Measurements from ENCODE around the gene DBX1.
"Not testable (repeated sequence)": the region's sequence is repeated elsewhere in the genome, so short reads cannot be mapped to it uniquely, and the experiment has no call there.

DBX1 gene

DNA sequence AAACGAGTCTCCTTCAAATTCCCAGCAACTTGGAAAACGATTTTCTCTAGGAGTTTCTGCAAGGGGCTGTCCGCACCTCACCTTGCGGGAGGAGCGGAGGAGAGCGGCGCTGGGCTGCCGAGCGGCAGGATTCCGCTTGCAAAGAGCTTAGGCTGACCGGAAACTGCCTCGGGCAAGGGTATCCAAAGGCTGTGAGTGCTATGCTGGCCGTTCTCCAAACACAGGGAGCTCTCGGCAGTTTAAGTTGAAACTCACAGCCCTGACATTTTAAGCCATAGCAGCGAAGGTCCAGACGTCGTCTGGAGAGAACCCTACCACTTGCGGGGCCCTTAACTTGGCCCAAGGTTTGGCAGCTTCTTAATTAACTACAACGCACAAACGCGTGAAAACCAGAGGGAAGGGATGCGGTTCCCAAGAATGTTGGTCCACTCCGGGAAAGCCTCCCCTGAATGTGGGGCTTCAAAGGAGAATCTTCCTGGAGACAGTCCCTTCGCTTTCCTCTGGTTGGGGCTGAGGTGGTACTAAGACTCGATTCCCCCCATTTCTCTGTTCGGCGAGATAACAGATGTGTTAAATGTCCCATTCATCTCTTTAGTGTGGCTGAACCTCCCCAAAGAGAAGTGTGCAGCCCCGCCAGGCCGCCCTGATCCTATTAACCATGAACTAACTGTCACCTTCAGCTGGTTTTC is 1.1 kb upstream of the DBX1 start:
- DNase-seq (ENCODE audit: low read depth in 2 of 2) = no peak

DNA sequence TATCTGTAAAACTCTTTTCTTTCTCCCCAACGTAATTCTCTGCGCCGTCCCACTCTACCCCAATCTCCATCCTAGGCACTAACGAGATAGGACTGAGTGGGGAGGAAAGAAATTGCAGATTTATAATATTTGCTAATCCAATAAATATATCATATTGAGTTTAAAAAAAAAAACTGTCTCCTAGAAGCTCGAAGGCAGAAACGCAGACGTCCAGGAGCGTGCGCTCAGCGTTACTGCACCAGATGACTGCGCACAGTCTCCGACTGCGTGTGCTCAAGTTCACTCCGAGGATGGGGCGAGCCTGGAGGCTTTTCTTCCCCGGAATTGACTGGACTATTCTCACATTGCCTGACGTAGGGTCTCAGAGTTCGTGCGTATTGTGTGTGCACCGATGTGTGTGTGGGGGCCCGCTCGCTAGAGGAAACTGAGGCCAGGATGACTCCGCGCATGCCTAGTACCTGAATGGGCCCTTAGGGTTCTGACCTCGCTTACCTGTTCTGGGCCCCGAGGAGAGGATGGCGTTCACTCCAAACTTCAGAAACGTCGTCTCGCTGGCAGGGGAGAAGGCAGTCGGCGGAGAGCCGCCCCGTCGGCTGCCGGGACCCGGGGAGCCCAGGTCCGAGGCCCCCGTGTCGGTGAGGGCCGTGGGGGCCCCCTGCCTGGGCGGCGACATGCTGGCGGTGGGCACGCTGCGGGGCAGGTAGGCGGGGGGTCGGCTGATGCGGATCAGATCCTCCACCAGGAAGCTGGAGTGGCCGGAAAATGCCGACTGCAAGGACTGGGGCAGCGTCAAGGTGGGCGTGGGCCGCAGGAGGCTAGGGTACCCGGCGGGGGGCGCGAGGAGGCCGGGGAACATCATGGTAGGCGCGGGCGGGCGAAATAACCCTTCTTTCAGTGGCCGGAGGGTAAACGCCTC is 551 bp downstream of the DBX1 start:
- no peak for DNase-seq (ENCODE audit: low read depth in 2 of 2)

DNA sequence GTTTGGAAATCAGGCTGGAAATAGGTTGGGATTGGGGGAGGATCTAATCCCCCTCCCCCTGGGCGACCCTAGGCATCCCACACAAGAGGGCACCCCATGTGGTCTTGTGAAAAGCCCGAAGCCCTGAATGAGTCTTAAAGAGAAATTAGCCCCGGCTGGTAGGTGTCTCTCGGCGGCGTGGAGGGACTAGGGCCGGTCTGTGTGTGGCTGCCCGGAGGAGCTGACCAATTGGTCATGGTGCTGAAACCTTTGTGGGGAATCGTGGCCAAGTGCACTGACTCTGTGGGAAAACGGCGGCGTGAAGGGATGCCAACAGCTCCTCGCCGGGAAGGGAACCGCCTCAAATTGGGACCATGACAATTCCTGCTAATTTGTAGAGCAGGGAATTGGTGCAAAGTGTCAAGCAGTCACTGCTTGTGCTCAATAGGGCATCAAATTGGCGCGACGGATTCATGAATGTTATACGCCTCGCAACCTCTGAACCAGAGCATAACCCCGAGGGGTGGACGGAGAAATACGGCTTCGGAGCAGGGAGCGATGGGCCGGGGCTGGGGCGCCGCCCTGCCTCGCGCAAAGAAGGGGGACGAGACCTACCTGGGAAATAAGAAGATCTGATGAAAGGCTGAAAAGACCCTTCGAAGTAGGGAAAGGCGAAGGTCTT is 1.5 kb downstream of the DBX1 start:
- no peak for DNase-seq (ENCODE audit: low read depth in 2 of 2)

DNA sequence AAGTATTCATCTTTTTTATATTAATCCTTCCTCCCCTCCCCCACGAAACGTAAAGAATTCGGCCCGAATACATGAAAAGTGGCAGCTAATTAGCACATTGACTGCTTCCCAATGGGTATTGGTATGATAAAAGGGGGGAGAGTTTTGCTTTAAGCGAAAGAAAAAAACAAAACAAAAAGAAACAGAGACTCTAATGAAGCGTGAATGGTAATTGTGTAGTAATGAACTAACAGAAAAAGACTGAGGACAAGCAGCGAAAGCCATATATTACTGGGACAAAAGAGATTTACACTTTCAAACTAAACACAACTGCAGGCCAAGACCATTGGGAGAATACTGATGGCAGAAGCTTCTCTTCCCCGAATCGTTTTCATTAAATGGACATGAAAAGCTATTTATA is 2.5 kb downstream of the DBX1 start:
- DNase-seq (ENCODE audit: low read depth in 2 of 2) = no peak

DNA sequence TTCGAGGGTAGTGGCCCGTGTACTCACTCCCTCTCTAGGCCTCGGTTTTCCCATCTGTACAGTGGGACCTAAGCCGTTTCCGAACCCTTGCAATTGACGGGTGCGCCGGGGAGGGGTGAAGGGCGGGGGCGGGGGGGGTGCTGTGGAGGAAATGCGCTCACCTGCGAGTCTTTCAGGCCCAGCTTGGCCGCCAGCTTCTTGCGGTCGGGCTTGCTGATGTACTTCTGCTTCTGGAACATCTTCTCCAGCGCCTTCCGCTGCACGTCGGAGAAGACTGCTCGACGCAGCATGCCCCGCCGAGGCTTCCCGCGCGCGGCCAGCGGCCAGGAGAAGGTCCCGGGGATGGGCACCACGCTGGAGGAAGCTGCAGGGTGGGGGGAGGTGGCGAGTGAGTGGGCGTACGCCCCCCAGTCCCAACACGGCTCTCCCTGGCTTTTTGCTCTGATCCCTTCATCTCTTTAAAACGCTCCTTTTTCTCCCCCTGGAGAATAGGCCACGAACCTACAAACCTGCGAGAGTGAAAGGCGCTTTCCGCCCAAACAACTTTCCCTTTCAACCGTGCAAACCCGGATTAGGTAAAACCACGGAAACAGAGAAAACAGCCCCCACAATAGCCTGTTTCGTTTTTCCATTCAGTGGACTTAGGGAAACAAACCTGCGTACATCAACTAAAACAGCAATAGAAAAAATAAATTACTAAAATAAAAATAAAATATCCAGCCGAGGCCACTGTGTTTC is 3.2 kb downstream of the DBX1 start:
- DNase-seq (ENCODE audit: low read depth in 2 of 2) = no peak

DNA sequence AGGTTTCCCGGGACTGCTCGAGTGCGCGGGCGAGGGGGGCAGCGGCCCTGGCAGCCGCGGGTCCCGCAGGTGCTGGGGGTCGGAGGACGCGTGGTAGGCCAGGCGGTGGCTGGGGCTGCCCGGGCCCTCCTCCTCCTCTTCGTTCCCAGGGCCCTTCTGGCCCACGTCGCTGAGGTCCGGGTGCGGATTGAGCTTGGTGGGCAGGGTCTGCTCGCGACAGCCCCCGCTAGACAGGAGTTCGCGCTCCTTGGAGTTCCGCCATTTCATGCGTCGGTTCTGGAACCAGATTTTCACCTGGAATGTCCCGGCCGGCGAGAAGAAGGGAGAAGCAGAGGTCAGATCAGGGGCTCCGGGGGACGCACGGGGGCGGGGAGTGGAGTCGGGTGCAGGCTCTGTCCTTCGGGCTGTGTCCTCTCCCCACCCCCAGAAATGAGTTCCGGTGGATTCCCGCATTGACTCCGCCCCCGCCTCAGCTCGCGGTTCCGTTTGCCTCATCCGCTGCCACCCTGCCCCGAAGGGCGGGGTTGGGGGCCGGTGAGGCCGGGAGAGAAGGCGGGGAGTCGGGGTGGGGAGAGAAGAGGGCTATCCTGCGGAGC is 3.9 kb downstream of the DBX1 start:
- DNase-seq (ENCODE audit: low read depth in 2 of 2) = peak in 1 of 2 donors; percentile 41

DNA sequence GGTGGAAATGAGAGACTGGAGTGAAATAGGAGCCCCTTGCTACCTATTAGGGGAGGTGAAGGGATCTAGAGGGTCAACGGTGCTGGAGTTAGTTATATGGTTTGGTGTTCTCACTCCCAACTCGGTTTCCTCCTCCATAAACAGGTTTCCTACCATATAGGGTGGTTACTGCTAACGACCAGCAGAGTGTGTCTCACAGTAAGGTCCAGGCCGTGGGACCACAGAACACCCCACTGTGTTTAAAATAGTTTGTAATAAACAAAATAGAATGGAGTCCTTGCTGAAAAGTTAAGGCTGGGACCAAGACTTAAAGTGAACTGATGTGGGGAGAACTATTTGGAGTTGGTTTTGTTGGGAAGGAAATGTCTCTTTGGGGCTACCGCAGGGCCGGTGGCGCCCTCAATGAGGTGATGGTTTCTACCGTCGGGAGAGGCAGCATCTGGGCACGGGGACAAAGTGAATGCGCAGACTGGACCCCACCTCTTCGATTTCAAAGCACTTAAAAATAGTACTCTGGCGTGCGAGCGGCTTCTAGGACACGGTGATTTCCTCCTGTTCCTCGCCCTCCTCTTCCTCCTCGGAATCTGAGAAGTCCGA is 4.5 kb downstream of the DBX1 start:
- no peak for DNase-seq (ENCODE audit: low read depth in 2 of 2)

DNA sequence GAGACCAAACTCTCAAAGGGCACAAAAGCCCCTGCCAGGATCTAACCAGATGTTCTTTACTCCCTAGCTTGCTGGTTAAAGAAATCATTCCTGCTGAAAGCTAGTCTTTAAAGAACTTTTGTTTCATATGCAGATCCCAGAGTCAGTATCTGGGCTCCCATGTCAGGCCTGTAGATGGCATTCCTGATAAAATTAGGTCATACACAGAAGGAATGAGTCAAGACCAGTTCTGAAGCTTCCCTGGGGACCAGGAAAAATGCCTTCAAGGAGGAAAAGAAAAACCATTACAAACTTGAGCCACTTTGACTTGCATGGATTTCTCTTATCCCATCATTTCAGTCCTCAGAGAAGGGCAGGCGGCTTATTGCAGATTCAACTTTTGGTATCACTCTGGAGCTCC is 5.9 kb downstream of the DBX1 start:
- no peak for DNase-seq (ENCODE audit: low read depth in 2 of 2)

DNA sequence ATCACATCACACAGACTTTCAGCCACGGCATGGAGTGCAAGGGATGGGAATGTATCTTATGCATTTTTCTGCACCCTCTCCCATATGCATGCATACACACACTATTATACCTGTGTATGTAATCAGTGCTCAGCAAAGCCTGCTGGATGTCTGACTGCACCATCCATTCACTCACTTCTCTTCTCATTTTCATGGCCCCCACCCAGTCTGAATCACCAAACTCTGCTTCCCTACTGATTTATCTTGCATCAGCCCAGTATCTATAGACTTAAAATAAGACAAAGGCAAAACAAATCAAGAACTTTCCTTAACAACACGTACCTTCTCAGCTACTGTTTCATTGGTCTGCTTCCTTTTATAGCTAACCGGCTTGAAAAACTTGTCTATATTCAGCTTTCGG is 21.6 kb downstream of the DBX1 start:
- no peak for DNase-seq (ENCODE audit: low read depth in 2 of 2)

DNA sequence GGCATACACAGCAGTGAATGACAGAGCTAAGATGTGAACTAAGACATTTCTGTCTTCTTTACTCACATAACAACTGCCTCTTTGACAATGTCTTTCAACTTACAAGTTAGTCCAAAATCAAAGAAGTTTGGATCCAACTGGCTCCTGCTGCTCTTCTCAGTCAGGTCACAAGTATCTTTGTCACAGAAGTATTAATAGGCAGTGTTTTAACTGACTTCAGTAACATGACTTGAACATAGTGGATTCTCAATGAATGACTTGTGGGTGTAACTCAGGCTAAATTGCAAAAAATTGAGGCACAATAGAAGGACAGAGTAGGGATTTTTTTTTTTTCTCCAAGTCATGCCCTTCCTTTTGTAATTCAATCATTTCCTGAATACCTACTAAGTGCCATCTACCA is 22.6 kb downstream of the DBX1 start:
- DNase-seq (ENCODE audit: low read depth in 2 of 2) = no peak

DNA sequence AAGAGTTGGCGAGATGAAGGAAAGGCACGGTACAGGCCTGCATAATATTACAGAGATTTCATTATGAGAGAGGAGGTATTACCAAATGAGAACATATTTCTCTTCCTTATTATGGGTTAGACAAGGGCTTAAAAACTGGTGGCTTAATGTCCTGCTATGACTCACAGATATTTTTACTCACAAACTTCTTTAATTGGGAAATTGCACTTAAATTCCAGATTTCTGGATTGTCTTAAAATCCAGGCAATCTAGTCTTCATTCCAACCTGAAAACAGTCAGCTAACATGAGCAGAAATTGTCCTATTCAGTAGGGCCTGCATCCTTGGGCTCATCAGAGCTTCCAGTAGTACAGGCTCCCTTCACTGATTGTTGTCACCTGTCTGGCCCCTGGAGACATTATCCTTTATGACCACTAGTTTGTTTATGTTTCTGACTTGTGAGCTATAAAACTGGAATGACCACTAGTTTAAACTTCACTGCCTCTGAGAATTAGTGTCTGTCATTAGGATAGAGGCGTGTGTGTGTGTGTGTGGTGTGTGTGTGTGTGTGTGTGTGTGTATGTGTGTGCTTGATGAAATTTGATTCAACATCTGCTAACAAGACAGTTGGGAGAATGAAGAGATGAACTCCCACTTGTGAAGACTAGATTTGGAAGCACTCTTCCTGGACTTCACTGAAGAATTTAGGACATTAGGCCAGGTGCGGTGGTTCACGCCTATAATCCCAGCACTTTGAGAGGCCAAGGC is 25.1 kb downstream of the DBX1 start:
- DNase-seq (ENCODE audit: low read depth in 2 of 2) = no peak

DNA sequence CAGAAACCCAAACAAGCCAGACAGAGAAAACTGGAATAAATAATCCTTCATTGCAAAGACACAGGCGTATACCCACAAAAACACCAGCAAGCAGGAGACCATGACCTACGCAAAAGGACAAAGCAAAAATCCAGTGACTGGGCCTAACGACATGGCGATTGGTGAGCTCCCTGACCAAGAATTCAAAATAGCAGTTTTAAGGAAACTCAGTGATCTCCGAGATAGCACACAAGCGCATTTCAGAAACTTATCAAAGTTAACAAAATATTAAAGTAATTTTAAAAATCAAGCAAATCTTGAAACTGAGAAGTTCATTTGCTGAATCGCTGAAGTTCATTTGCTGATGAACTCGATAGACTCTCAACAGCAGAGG is 27.6 kb downstream of the DBX1 start:
- no peak for DNase-seq (ENCODE audit: low read depth in 2 of 2)

DNA sequence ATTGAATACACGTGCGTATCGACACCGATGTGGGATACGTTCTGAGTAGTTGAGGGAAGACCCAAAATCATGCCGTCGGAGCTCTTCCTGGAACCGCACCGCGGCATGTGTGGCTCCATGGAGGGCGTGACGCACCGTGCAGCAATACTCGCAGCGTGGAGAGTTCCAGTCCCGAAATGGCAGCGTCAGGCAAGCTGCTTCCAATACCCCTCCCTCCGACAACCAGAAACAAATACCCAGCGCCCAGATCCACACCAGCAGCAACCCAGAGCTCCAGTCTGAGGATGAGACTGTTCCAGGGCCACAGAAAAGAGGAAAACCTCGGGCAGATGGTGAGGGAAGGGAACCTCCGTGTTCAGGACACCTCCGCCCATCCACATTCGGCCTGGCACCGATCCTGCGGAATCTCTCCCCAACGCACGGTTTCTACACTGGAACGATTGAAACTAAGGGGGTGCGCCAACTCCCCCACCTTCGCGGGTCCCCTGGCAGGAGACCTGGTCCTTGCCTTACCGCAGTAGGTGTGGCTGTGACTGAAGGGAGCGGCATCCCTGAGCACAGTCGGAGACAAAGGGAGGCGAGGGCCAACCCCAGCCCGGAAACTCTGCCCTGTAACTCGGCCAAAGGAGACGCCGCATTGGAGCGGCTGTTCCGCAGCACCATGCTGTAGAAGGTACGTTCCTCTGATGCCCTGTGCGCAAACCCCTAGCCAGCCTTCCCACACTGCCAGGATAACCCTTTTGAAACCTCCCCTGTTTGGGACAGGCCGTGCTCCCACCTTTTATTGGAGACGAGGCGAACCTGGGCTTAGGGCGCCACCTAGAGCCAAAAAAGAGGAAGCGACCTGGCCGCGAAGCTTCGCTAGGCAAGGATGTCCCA is 28.2 kb downstream of the DBX1 start:
- peak in 1 of 2 donors; percentile 47 for DNase-seq (ENCODE audit: low read depth in 2 of 2)

DNA sequence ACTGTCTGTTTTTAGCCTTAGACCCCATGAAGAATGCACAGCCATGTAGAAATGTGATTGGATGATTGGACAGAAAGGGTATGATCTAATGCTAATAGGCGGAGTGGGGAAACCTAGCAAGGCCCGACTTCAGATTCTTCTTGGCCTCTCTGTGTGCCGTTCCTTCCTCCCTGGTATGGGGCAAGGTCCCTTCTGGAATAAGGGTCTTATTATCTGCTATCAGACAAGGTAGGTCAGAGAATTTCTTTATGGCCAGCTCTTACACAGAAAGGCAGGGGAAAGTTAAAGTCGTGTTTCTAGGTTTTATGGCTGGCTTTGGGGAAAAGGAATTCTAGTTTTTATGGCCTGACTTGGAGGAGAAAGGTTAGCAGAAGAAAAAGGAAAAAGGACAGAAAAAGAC is 30.6 kb downstream of the DBX1 start:
- DNase-seq (ENCODE audit: low read depth in 2 of 2) = no peak

DNA sequence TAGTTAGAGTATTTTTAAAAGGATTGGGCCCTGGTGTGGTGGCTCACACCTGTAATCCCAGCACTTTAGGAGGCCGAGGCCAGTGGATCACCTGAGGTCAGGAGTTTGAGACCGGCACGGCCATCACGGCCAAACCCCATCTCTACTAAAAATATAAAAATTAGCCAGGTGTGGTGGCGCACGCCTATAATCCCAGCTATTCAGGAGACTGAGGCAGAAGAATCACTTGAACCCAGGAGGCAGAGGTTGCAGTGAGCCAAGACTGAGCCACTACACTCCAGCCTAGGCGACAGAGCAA is 31.8 kb downstream of the DBX1 start:
- DNase-seq (ENCODE audit: low read depth in 2 of 2) = not testable (repeated sequence)

DNA sequence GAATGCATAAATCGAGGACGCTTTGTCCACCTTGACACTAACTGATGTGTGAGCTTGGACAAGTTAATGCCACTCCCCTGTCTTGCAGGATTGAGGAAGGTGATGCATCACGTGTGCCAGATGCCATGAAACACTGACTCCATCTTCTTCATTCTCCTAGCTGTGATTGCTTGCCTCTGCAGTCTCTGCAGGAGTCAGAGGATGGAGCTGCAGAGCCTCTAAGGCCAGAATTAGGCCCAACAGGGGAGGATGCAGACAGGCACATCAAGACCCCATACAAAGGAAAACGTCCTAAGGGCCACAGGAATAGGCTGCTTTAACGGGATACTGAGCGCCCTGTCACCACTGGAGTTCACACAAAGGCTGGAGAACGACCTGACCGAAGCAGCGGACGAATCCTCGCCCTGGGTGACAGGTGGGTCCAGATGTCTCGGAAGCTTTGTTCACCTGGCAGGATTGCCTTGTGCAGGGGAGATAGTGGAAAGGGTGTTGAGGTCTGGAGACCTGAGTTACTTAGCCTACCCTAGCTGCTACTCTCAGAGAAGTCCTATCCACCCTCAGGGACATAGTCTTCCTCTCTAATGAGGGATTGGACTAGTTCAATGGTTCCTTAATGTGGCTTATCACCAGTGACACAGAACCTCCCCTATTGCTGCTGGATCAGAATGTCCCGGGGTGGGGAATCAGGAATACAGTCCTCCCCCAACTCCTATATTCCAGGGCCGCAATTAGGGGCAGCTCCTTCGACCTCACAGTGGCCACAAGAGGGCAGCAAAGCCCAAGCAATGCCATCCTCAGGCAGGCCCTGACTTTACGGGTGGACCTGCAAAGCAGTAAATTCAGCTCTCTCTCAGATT is 32.4 kb downstream of the DBX1 start:
- DNase-seq (ENCODE audit: low read depth in 2 of 2) = peak; percentile 71 to 75

DNA sequence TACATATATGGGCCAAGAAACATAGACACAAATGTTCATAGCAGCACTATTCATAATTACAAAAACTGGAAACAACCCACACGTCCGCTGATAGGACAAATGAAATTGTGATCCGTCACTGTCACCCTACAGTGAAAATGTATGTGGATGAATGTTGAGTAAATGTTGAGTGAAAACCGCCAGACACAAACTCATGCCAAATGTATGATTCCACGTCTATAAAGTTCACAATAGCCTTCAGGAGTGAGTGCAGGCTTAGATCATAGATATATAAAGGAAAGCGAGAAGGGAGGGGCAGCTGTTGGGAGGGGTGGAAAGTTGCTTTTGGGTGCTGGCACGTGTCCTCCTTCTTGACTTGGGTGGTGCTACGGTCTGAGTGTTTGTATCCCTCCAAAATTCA is 33.6 kb downstream of the DBX1 start:
- no peak for DNase-seq (ENCODE audit: low read depth in 2 of 2)

DNA sequence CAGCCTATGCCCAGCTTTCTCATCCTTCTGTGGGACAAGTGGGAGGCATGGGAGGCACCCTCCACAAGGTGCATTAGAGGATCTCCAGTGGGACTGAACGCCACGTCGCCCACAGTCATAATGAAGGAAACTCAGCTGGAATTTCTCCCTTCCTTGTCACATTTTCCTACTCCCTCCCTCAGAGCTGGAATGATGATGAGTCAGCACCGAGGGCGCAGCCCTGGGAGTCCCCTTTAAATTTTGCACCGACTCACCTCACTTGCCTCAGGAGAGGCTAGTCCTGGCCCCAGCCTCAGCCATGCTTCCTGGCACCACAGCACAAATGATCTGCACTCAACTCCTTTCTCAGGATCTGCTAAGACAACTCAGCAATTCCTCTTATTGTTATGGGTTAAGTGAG is 34.3 kb downstream of the DBX1 start:
- no peak for DNase-seq (ENCODE audit: low read depth in 2 of 2)

DNA sequence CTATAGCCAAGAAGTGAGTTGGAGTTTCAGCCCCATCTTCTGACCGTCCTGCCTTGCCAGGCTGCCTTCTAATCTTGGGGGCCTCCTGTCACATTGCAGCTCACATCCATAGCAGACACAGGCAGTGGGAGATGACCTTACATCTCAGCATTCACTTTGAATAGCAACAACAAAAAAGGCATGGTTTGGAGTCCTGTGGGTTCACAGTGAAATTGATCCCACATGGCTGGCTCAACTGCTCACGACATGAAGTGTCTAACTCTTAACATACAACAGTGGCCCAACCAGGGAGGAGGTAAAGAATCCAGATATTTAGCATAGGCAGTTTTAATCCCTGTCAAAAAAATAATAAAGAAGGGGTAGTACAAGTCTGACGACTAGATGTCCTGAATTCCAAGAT is 38.1 kb downstream of the DBX1 start:
- no peak for DNase-seq (ENCODE audit: low read depth in 2 of 2)

All from stimulated activated CD4-positive, alpha-beta T cell treated with anti-CD3 and anti-CD28 coated beads, Interleukin-4, amount 100 ng/mL, for 48 hours (primary cell).